ENCODE data around the gene EPB41. TPM values are rescaled to one million over a fixed set of nuclear protein-coding genes. Genes with fewer than 3 reads are reported as not detected.

The EPB41 gene
- polyA plus RNA-seq, 1 of the 3 experiments (the other 2 are of a cell fraction), result 7.4 TPM

DNA sequence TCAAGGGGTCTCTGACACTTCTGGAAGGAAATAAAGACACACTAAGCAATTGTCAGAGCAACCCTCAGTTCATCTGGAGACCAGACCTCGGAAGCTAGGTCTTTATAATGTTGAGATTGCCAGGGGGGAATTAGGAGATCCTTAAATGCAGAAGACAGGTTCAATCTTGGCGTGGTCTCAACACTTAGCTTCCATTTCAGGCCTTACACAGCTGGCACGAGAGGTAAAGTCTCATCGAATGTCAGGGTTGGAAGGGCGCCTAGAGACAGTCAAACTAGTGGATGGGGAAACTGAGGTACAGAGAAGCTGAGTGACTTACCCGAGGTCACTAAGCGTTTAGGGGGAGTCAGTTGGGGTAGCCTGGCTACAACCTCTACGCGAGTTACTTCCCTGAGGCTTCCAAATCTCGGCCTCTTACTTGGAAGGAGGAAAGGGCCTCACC is 562 bp upstream of the EPB41 start:
- H3F3A ChIP-seq (replicated peaks; ENCODE audit: insufficient read depth), result peaks cover 15% of the 10 kb centered on the region
- H3K36me3 ChIP-seq (replicated peaks in 1 of 2; ENCODE audit: control insufficient read depth in 1 of 2, insufficient read depth in 2 of 2, low read length in 1 of 2), result no peaks in the 10 kb centered on the region
- no peak for DNase-seq

DNA sequence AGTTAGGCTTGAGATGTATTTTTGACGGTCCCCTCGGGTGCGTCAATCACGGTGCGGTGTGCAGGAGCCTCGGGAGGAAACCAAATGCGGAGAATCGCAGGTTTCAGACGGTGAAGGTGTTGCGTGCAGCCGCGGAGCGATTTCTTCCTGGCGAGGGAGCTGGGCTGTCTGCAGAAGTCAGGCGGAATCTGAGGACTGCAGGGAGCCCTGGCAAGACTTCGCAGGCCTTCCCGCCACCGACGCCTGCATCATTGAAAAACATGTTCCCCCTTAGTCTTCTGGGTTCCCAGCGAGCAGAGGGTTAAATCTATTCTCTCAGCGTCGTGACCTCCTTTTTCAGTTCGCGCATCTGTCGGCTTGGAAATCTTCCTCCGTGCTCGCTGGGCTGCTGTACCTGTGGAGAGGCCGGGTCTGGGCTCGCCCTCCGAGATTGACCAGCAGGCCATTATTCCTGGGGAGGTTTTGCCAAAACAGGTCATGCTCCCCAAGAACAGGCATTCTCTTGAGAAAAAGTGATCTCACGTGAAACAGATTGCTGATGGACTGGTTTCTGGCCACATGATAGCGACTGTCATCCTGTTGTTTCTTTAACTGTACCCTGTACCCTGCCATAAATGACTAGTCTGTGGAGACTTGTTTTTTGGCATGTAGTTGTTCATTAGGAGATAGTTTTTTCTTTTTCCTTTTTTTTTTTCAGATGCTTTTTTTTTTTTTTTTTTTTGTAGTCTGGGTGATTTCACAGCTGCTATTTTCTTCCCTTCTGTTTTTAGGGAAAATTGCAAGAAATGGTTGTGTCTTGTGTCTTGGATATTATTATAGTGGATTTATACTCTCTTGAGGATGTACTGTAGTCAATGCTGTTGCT is 894 bp downstream of the EPB41 start:
- WGBS (ENCODE audit: low lambda C conversion rate), result 13% methylated on average over 18 of the region's 32 CpGs
- H3K4me2 ChIP-seq, result peak overlapping the region; percentile 87
- ChIA-PET CTCF (interaction anchor here (0.5 to 2.8 kb wide), 4 partner anchors 9 to 119 kb away, joined by 3 to 10 read pairs (median 4); no protein-coding TSS in a partner anchor), POLR2A (interaction anchor here (1.4 kb wide), 1 partner anchor 125 kb away, joined by 3 read pairs; no protein-coding TSS in a partner anchor)
- H2AFZ ChIP-seq (ENCODE audit: low read depth), result peak overlapping the region; percentile 89
- no peaks in the 10 kb centered on the region for H3K9me2 ChIP-seq
- peaks cover 0 to 15% of the 10 kb centered on the region in 2 experiments; a peak in 2 of 4 replicates for H3K4me1 ChIP-seq (ENCODE audit: control insufficient read depth in 1 of 2, insufficient read depth in 2 of 2, low read depth in 1 of 2, low read length in 1 of 2)
- H3K9ac ChIP-seq, result peak overlapping the region; percentile 67; the same call in 1 of the 2 replicates
- H3K79me2 ChIP-seq (ENCODE audit: insufficient read depth), result peaks cover 16% of the 10 kb centered on the region
- peak; percentile 20; the same call in 1 of the 2 replicates for TF ChIP-seq MAX (IDR thresholded peaks at IDR 0.05; ENCODE audit: low read depth)
- TF ChIP-seq TEAD4 (IDR thresholded peaks at IDR 0.05; ENCODE audit: borderline replicate concordance, insufficient read depth), result no peak
- H3K27ac ChIP-seq (ENCODE audit: low read depth in 2 of 2, low read length in 1 of 2), result peak overlapping the region in 1 of 2 experiments; percentile 59; a peak in 2 of 4 replicates
- H4K20me1 ChIP-seq (ENCODE audit: insufficient read depth), result no peaks in the 10 kb centered on the region
- peak; percentile 44 for DNase-seq
- H3K9me3 ChIP-seq, result no peaks in the 10 kb centered on the region
- no peaks in the 10 kb centered on the region for H3K27me3 ChIP-seq (ENCODE audit: insufficient read depth)
- peak overlapping the region; percentile 61 to 76 for H3K4me3 ChIP-seq (ENCODE audit: low read depth in 2 of 2, low read length in 1 of 2)
- no peaks in the 10 kb centered on the region for H3K36me3 ChIP-seq (replicated peaks in 1 of 2; ENCODE audit: control insufficient read depth in 1 of 2, insufficient read depth in 2 of 2, low read length in 1 of 2)
- H3F3A ChIP-seq (replicated peaks; ENCODE audit: insufficient read depth), result peaks cover 15% of the 10 kb centered on the region

More for the DNA sequence above, 562 bp upstream of the EPB41 start:
- peak overlapping the region; percentile 61 to 76 for H3K4me3 ChIP-seq (ENCODE audit: low read depth in 2 of 2, low read length in 1 of 2)
- peak overlapping the region; percentile 89 for H2AFZ ChIP-seq (ENCODE audit: low read depth)
- peak overlapping the region; percentile 87 for H3K4me2 ChIP-seq
- H3K9ac ChIP-seq, result peak overlapping the region; percentile 67; the same call in 1 of the 2 replicates
- TF ChIP-seq, protein P1, sequence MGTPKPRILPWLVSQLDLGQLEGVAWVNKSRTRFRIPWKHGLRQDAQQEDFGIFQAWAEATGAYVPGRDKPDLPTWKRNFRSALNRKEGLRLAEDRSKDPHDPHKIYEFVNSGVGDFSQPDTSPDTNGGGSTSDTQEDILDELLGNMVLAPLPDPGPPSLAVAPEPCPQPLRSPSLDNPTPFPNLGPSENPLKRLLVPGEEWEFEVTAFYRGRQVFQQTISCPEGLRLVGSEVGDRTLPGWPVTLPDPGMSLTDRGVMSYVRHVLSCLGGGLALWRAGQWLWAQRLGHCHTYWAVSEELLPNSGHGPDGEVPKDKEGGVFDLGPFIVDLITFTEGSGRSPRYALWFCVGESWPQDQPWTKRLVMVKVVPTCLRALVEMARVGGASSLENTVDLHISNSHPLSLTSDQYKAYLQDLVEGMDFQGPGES (IDR thresholded peaks at IDR 0.05; ENCODE audit: low read depth, low read length), result no peak
- TF ChIP-seq SIN3A (IDR thresholded peaks at IDR 0.05; ENCODE audit: borderline replicate concordance, low read depth, low read length), result 0 out of 2 replicates have a peak, but pooled peaks have one; percentile 9
- WGBS (ENCODE audit: low lambda C conversion rate), result 66% methylated on average over 7 of the region's 10 CpGs
- peaks cover 0 to 15% of the 10 kb centered on the region in 2 experiments; a peak in 2 of 4 replicates for H3K4me1 ChIP-seq (ENCODE audit: control insufficient read depth in 1 of 2, insufficient read depth in 2 of 2, low read depth in 1 of 2, low read length in 1 of 2)
- H3K79me2 ChIP-seq (ENCODE audit: insufficient read depth), result peaks cover 16% of the 10 kb centered on the region
- no peaks in the 10 kb centered on the region for H3K27me3 ChIP-seq (ENCODE audit: insufficient read depth)
- POLR2A ChIA-PET, result interaction anchor here (0.8 to 1.5 kb wide), 3 partner anchors 11 to 268 kb away, joined by 3 to 11 read pairs (median 3); partner anchors contain the start of gene SRSF4
- no peaks in the 10 kb centered on the region for H3K9me3 ChIP-seq
- H4K20me1 ChIP-seq (ENCODE audit: insufficient read depth), result no peaks in the 10 kb centered on the region
- H3K27ac ChIP-seq (ENCODE audit: low read depth in 2 of 2, low read length in 1 of 2), result no peak overlapping the region; a peak in 1 of 4 replicates
- CTCF ChIA-PET, result interaction anchor here (1.0 to 2.8 kb wide), 4 partner anchors 29 to 210 kb away, joined by 3 to 10 read pairs (median 4); partner anchors contain the start of gene TMEM200B
- H3K9me2 ChIP-seq, result no peaks in the 10 kb centered on the region

DNA sequence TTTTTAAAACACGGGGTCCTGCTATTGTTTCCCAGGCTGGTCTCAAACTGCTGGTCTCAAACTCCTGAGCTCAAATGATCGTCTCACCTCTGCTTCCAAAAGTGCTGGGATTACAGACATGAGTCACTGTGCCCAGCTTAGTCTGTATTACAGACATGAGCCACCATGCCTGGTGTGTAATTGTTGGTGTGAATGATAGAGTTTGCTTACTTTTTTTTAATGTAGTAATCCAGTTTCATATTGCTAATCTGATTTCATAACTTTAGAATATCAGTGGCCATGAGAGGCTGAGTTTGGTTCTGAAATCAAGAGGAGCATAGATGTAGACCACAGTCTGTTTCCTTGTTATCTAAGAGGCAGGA is 3.4 kb downstream of the EPB41 start:
- Histone ChIP-seq H3K4me1 (ENCODE audit: control insufficient read depth in 1 of 2, insufficient read depth in 2 of 2, low read depth in 1 of 2, low read length in 1 of 2) (peaks cover 0 to 11% of the 10 kb centered on the region in 2 experiments; a peak in 2 of 4 replicates), H3K4me3 (ENCODE audit: low read depth in 2 of 2, low read length in 1 of 2) (no peak overlapping the region), H3K4me2 (no peak overlapping the region), H3K27ac (ENCODE audit: low read depth in 2 of 2, low read length in 1 of 2) (no peak overlapping the region), H3K79me2 (ENCODE audit: insufficient read depth) (peaks cover 16% of the 10 kb centered on the region), H2AFZ (ENCODE audit: low read depth) (no peak overlapping the region), H4K20me1 (ENCODE audit: insufficient read depth) (no peaks in the 10 kb centered on the region), H3K9me2 (no peaks in the 10 kb centered on the region), H3K9me3 (no peaks in the 10 kb centered on the region), H3K9ac (no peak overlapping the region), H3K27me3 (ENCODE audit: insufficient read depth) (no peaks in the 10 kb centered on the region), H3K36me3 (replicated peaks in 1 of 2; ENCODE audit: control insufficient read depth in 1 of 2, insufficient read depth in 2 of 2, low read length in 1 of 2) (no peaks in the 10 kb centered on the region), H3F3A (replicated peaks; ENCODE audit: insufficient read depth) (peaks cover 9% of the 10 kb centered on the region)
- POLR2A ChIA-PET, result no interaction called here
- DNase-seq, result no peak
- WGBS (ENCODE audit: low lambda C conversion rate), result 86% methylated on average over 2 of the region's 2 CpGs
- CTCF ChIA-PET, result interaction anchor here (1.1 kb wide), 1 partner anchor 9 kb away, joined by 4 read pairs; no protein-coding TSS in a partner anchor
- no peak for TF ChIP-seq TEAD4 (IDR thresholded peaks at IDR 0.05; ENCODE audit: borderline replicate concordance, insufficient read depth)
- no peak for TF ChIP-seq GATA2 (CRISPR knock-in tag; IDR thresholded peaks at IDR 0.05)
- no peak for TF ChIP-seq YY1 (IDR thresholded peaks at IDR 0.05; ENCODE audit: low read depth)
- TF ChIP-seq ZBTB33 (IDR thresholded peaks at IDR 0.05; ENCODE audit: borderline replicate concordance, low read depth), result no peak
- TF ChIP-seq TCF12 (IDR thresholded peaks at IDR 0.05), result no peak
- no peak for TF ChIP-seq EP300 (IDR thresholded peaks at IDR 0.05; ENCODE audit: borderline replicate concordance in 1 of 2, low read depth in 1 of 2, low read length in 1 of 2)
- no peak for TF ChIP-seq NFIC (IDR thresholded peaks at IDR 0.05; ENCODE audit: borderline replicate concordance)
- TF ChIP-seq, protein P1 (IDR thresholded peaks at IDR 0.05; ENCODE audit: low read depth, low read length), result no peak

All from SK-N-SH (cell line).